Thoracic aorta (tissue), 2 donors: ENCODE results near the gene ARMH3. TPM values are rescaled to one million over a fixed set of nuclear protein-coding genes. Genes with fewer than 3 reads are reported as not detected.

Source experiments
- ATAC-seq: fragments of 150-250 bp; one replicate; pipeline ENCODE4 v1.8.0; 2017; ENCODE audit warnings: low read depth; ENCODE audit not compliant: insufficient number of reproducible peaks, low FRiP score
- DNase-seq: peaks from one replicate; pipeline ENCODE4 v3.0.0-alpha.2; 2020; ENCODE audit warnings: low spot score
- H3K27ac ChIP-seq, 2 donors: fragments of 200-600 bp; sonication (generic); 1 replicate in 1 of 2; 2 replicates in 1 of 2; pipeline ENCODE4 v1.5.1; 2016; ENCODE audit warnings: mild to moderate bottlenecking in 2 of 2, moderate library complexity in 2 of 2
- H3K27me3 ChIP-seq: fragments of 200-600 bp; sonication (generic); replicated peaks from 2 replicates; pipeline ENCODE4 v1.6.0; 2016; ENCODE audit warnings: mild to moderate bottlenecking; ENCODE audit not compliant: insufficient read depth
- H3K36me3 ChIP-seq: fragments of 200-600 bp; sonication (generic); one replicate; pipeline ENCODE4 v1.5.1; 2016
- H3K4me1 ChIP-seq, 2 donors: fragments of 200-600 bp; sonication (generic); 1 replicate in 1 of 2; 2 replicates in 1 of 2; pipeline versions ENCODE4 v1.5.1 to v1.6.0; 2016; ENCODE audit warnings: low read depth in 2 of 2, mild to moderate bottlenecking in 1 of 2; ENCODE audit not compliant: control insufficient read depth in 1 of 2
- H3K4me3 ChIP-seq: fragments of 200-600 bp; sonication (generic); 2 replicates; pipeline ENCODE4 v1.5.1; 2016; ENCODE audit warnings: mild to moderate bottlenecking
- H3K9me3 ChIP-seq: fragments of 200-600 bp; sonication (generic); 2 replicates; pipeline ENCODE4 v1.5.1; 2016
- total RNA-seq, 2 donors: library from RNA; depleted of rRNA; stranded (reverse); fragments of >200 nt; gene quantifications; one replicate each; pipeline versions ENCODE4 v1.1.0 to v1.2.3, GENCODE V29; 2016
- TF ChIP-seq, protein P1 (sequence below): fragments of 200-600 bp; sonication (generic); IDR thresholded peaks from one replicate; pipeline ENCODE4 v1.5.1; 2019; ENCODE audit warnings: antibody characterized with exemption

Gene ARMH3
- total RNA-seq, 2 donors from 2014 or later: 21.1 TPM

DNA sequence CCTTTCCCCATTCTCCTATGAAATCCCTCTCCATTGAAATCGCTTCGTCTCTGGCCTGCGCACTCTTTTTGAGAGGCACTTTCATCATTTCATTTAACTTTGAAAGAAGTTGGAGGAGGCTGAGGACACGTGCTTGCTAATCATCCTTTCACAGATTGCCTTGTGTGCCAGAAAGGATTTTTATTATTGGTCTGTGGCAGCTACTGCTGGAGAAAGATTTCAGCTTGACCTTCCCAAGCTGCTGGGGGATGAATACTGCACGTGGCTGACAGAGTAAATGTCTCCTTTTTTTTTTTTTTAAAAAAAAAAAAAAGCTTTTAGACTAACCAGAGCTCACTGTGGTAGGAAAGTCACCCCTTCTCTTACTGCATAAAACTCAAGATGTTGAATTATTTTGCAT, 168.2 kb downstream of the ARMH3 start:
- Histone ChIP-seq H3K4me1 (no peaks in the 10 kb centered on the region), H3K27me3 (no peaks in the 10 kb centered on the region), H3K4me3 (no peak overlapping the region), H3K27ac (no peak overlapping the region), H3K9me3 (no peaks in the 10 kb centered on the region), H3K36me3 (no peaks in the 10 kb centered on the region)
- no peak for DNase-seq
- TF ChIP-seq, protein P1, sequence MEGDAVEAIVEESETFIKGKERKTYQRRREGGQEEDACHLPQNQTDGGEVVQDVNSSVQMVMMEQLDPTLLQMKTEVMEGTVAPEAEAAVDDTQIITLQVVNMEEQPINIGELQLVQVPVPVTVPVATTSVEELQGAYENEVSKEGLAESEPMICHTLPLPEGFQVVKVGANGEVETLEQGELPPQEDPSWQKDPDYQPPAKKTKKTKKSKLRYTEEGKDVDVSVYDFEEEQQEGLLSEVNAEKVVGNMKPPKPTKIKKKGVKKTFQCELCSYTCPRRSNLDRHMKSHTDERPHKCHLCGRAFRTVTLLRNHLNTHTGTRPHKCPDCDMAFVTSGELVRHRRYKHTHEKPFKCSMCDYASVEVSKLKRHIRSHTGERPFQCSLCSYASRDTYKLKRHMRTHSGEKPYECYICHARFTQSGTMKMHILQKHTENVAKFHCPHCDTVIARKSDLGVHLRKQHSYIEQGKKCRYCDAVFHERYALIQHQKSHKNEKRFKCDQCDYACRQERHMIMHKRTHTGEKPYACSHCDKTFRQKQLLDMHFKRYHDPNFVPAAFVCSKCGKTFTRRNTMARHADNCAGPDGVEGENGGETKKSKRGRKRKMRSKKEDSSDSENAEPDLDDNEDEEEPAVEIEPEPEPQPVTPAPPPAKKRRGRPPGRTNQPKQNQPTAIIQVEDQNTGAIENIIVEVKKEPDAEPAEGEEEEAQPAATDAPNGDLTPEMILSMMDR: no peak
- no peak for ATAC-seq

DNA sequence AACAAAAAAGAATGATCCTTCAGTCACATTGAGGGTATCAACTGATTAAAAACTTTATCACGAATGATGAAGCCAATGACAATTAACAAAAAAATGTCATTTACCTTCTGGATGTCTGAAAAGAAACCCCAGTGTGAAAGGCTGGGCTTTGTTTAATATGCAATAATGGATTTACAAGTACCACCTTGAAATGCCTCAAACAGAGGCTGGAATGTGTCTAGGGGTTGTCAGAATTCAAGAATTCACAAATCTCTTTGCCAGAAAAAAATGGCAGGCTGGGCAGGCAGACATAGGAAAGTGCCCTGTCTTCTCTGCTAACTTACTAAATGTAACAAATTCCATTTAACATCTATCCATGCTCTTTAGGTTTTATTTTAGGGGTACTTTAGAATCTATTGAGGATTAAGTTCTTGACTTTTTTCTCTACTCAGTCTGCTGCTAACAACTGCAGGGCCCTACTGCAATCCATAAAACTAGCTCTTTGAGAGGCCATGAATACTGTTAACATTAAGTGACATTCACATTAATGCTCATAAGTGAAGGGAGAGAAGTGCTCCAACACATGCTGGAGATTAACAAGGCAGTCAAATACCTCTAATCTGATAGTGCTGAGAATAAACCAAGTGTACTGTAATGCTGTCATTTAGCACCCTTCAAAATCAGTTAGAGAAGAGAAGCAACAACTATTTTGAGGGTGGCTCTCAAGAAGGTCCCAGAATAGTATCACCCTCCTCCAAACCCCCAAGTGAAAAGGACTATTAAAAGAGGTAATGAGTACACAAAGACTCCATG, 169.3 kb downstream of the ARMH3 start:
- no peaks in the 10 kb centered on the region for H3K9me3 ChIP-seq
- no peaks in the 10 kb centered on the region for H3K36me3 ChIP-seq
- no peak for ATAC-seq
- H3K27me3 ChIP-seq: no peaks in the 10 kb centered on the region
- no peak overlapping the region for H3K27ac ChIP-seq
- no peak overlapping the region for H3K4me3 ChIP-seq
- TF ChIP-seq, protein P1: no peak
- no peaks in the 10 kb centered on the region for H3K4me1 ChIP-seq
- DNase-seq: no peak

DNA sequence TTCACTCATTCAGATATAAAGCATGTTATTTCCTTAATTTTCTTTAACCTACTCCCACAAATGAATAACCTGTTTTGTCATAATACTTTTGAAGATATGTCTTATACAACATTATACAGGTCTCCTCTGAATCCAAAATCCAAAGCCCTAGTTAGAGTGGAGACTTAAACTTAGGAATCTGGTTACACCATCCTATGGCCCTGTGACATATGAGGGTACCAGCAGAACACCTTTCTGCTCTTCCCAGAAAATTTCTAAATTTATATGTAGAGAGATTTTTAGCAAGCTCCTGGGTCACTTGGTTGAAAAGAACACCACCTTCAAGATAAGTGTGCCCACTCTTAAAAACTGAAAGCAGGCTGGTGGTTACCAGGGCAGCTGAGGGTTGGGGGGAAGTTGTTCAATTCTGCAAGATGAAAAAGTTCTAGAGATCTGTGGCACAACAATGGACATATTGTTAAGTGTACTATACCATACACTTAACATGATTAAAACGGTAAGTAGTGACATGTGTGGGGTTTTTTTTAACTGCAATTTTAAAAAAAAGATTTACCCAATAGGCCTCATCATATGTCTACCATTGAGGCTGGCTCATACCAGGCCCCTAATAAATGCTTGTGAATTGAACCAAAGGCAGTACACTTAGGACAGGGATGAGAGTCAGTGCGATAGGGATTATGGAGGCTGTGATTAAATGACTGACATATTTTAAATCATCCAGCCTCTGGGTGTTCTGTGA, 174.8 kb downstream of the ARMH3 start:
- H3K4me3 ChIP-seq: no peak overlapping the region
- TF ChIP-seq, protein P1: no peak
- no peaks in the 10 kb centered on the region for H3K36me3 ChIP-seq
- no peaks in the 10 kb centered on the region for H3K9me3 ChIP-seq
- no peak overlapping the region for H3K27ac ChIP-seq
- no peak for DNase-seq
- ATAC-seq: no peak
- no peaks in the 10 kb centered on the region for H3K27me3 ChIP-seq
- H3K4me1 ChIP-seq: no peaks in the 10 kb centered on the region

- H3K4me3 ChIP-seq: no peak overlapping the region
- DNase-seq: no peak
- H3K36me3 ChIP-seq: no peaks in the 10 kb centered on the region
- TF ChIP-seq, protein P1: no peak
- no peak for ATAC-seq
- no peaks in the 10 kb centered on the region for H3K27me3 ChIP-seq
- H3K4me1 ChIP-seq: no peaks in the 10 kb centered on the region
- no peaks in the 10 kb centered on the region for H3K9me3 ChIP-seq
- no peak overlapping the region for H3K27ac ChIP-seq
These were observed 175.8 kb downstream of the ARMH3 start for GRCh38 chr10:101880232-101880573.

DNA sequence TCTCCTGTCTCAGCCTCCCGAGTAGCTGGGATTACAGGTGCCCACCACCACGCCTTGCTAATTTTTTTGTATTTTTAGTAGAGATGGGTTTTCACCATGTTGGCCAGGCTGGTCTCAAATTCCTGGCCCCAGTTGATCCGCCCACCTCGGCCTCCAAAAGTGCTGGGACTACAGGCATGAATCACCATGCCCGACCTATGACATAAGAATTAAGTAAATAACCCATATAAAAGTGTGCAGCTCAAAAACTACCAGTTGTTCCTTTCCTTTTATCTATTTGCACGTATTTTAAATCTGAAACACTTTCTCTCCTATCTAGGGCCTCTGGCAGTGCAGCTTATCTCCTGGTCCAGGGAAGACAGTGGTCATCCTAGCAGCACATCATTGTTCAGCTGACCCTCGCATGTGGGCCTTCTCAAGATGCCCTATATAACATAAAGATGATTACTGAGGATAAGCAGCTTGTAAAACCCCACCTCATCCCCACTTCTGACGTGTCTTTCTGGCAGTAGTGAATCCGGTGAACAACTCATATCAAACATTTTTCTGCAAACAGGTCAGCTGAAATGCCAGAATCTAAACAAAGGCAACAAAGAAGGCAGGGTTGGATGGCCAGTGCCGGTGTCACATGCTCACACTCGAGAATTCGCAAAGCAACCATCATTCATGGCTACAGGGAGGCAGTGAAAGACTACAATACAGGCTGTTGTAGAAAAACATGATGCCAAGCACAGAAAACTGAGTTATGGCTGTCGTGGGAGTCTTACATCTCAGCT, 176.3 kb downstream of the ARMH3 start:
- no peak overlapping the region for H3K4me3 ChIP-seq
- no peak overlapping the region for H3K27ac ChIP-seq
- DNase-seq (no peak), ATAC-seq (no peak)
- no peaks in the 10 kb centered on the region for H3K27me3 ChIP-seq
- H3K9me3 ChIP-seq: no peaks in the 10 kb centered on the region
- TF ChIP-seq, protein P1: no peak
- H3K36me3 ChIP-seq: no peaks in the 10 kb centered on the region
- H3K4me1 ChIP-seq: no peaks in the 10 kb centered on the region
